ENCODE data around the gene ALCAM. TPM values are rescaled to one million over a fixed set of nuclear protein-coding genes. Genes with fewer than 3 reads are reported as not detected.

ALCAM gene
- total RNA-seq, 4 donors from 2014 or later = 9.4 to 25.9 (median 16.6) TPM

GRCh38 chr3:105559856-105560255 is 193.1 kb downstream of the ALCAM start:
- H3K27ac ChIP-seq = no peak overlapping the region
- no peak overlapping the region for H3K4me3 ChIP-seq
- no peaks in the 10 kb centered on the region for H3K9me3 ChIP-seq
- no peaks in the 10 kb centered on the region for H3K27me3 ChIP-seq
- peaks cover 0 to 18% (median 8%) of the 10 kb centered on the region in 4 donors for H3K4me1 ChIP-seq
- 70% methylated on average over 1 of the region's 1 CpG; no CpG with 5 or more reads in 1 of the 2 donors for WGBS, 2 donors (ENCODE audit: low coverage in 1 of 2)
- in situ Hi-C loops (cut with MboI; ENCODE audit: low pct_ligation_motif_present in 1 of 4, low pct_unique_long_range_greater_than_20kb in 1 of 4, low sequenced_read_pairs in 3 of 4) (no loop called here), intact Hi-C loops (cut with DNase I; ENCODE audit: low total_unique reads) (no loop called here)
- DNase-seq = no peak
- no peaks in the 10 kb centered on the region for H3K36me3 ChIP-seq
- TF ChIP-seq POLR2AphosphoS5 (IDR thresholded peaks at IDR 0.05) (no peak), CTCF (IDR thresholded peaks at IDR 0.05) (no peak), POLR2A (IDR thresholded peaks at IDR 0.05) (no peak), EP300 (IDR thresholded peaks at IDR 0.05; ENCODE audit: low read depth) (no peak)

GRCh38 chr3:105561876-105562275 is 195.2 kb downstream of the ALCAM start:
- 53 to 100% methylated on average over 1 of the region's 1 CpG for WGBS, 2 donors (ENCODE audit: low coverage in 1 of 2)
- Histone ChIP-seq H3K27ac (peak overlapping the region in 2 of 4 donors; percentile 22 to 52), H3K36me3 (no peaks in the 10 kb centered on the region), H3K9me3 (no peaks in the 10 kb centered on the region), H3K27me3 (no peaks in the 10 kb centered on the region), H3K4me3 (no peak overlapping the region), H3K4me1 (peaks cover 0 to 27% (median 10%) of the 10 kb centered on the region in 4 donors)
- intact Hi-C loops (cut with DNase I; ENCODE audit: low total_unique reads) (no loop called here), in situ Hi-C loops (cut with MboI; ENCODE audit: low pct_ligation_motif_present in 1 of 4, low pct_unique_long_range_greater_than_20kb in 1 of 4, low sequenced_read_pairs in 3 of 4) (no loop called here)
- TF ChIP-seq POLR2A (IDR thresholded peaks at IDR 0.05) = no peak
- peak in 1 of 3 donors; percentile 43 for TF ChIP-seq POLR2AphosphoS5 (IDR thresholded peaks at IDR 0.05)
- TF ChIP-seq CTCF (IDR thresholded peaks at IDR 0.05) = no peak
- DNase-seq = peak; percentile 12

GRCh38 chr3:105564546-105565288 is 198.0 kb downstream of the ALCAM start:
- Histone ChIP-seq H3K4me3 (no peak overlapping the region), H3K36me3 (no peaks in the 10 kb centered on the region), H3K27ac (peak overlapping the region; percentile 27 to 76 (median 66)), H3K9me3 (no peaks in the 10 kb centered on the region), H3K27me3 (no peaks in the 10 kb centered on the region), H3K4me1 (peaks cover 0 to 32% (median 13%) of the 10 kb centered on the region in 4 donors)
- WGBS, 2 donors (ENCODE audit: low coverage in 1 of 2) = 65 to 83% methylated on average over 5 to 6 of the region's 6 CpGs
- no peak for TF ChIP-seq POLR2AphosphoS5 (IDR thresholded peaks at IDR 0.05)
- no peak for TF ChIP-seq EP300 (IDR thresholded peaks at IDR 0.05; ENCODE audit: low read depth)
- TF ChIP-seq POLR2A (IDR thresholded peaks at IDR 0.05) = no peak
- intact Hi-C loops (cut with DNase I; ENCODE audit: low total_unique reads) = no loop called here
- in situ Hi-C loops (cut with MboI; ENCODE audit: low pct_ligation_motif_present in 1 of 4, low pct_unique_long_range_greater_than_20kb in 1 of 4, low sequenced_read_pairs in 3 of 4) = no loop called here
- DNase-seq = peak; percentile 49

- Histone ChIP-seq H3K27ac (no peak overlapping the region), H3K36me3 (peaks cover 0 to 8% (median 0%) of the 10 kb centered on the region in 4 donors), H3K27me3 (no peaks in the 10 kb centered on the region), H3K4me3 (no peak overlapping the region), H3K9me3 (no peaks in the 10 kb centered on the region), H3K4me1 (peaks cover 0 to 8% (median 3%) of the 10 kb centered on the region in 4 donors)
- no peak for TF ChIP-seq CTCF (IDR thresholded peaks at IDR 0.05)
- no peak for TF ChIP-seq EP300 (IDR thresholded peaks at IDR 0.05; ENCODE audit: low read depth)
- no peak for TF ChIP-seq POLR2A (IDR thresholded peaks at IDR 0.05)
- no peak for TF ChIP-seq POLR2AphosphoS5 (IDR thresholded peaks at IDR 0.05)
- intact Hi-C loops (cut with DNase I; ENCODE audit: low total_unique reads) (no loop called here), in situ Hi-C loops (cut with MboI; ENCODE audit: low pct_ligation_motif_present in 1 of 4, low pct_unique_long_range_greater_than_20kb in 1 of 4, low sequenced_read_pairs in 3 of 4) (no loop called here)
- no peak for DNase-seq
- 86 to 93% methylated on average over 5 of the region's 5 CpGs for WGBS, 2 donors (ENCODE audit: low coverage in 1 of 2)
Measured at GRCh38 chr3:105571005-105571404, 204.3 kb downstream of the ALCAM start.

Data from transverse colon (tissue), 4 donors.